Amniotic stem cell (primary cell): Measurements from ENCODE around the gene FBXO11.

Experiments used
- DNase-seq: peaks from one replicate; lab custom pipeline; 2025; lab: John Stamatoyannopoulos, UW

The FBXO11 gene

GRCh38 chr2:47849368-47849767 is 56.9 kb downstream of the FBXO11 start:
- no peak for DNase-seq

- DNase-seq: no peak
These were observed 62.1 kb downstream of the FBXO11 start for GRCh38 chr2:47844162-47844561.

GRCh38 chr2:47843407-47843806 is 62.9 kb downstream of the FBXO11 start:
- no peak for DNase-seq

- no peak for DNase-seq
These were observed 63.5 kb downstream of the FBXO11 start for GRCh38 chr2:47842846-47843245.

GRCh38 chr2:47838686-47839085 is 67.6 kb downstream of the FBXO11 start:
- no peak for DNase-seq

GRCh38 chr2:47838249-47838648 is 68.0 kb downstream of the FBXO11 start:
- no peak for DNase-seq

- no peak for DNase-seq
These were observed 72.8 kb downstream of the FBXO11 start for GRCh38 chr2:47833516-47833968.

GRCh38 chr2:47822518-47822917 is 83.8 kb downstream of the FBXO11 start:
- no peak for DNase-seq

- no peak for DNase-seq
These were observed 86.5 kb downstream of the FBXO11 start for GRCh38 chr2:47819834-47820233.

- no peak for DNase-seq
These were observed 87.5 kb downstream of the FBXO11 start for GRCh38 chr2:47818777-47819176.

- DNase-seq: no peak
These were observed 90.5 kb downstream of the FBXO11 start for GRCh38 chr2:47815764-47816163.

GRCh38 chr2:47811668-47812067 is 94.6 kb downstream of the FBXO11 start:
- DNase-seq: no peak

GRCh38 chr2:47810850-47811249 is 95.4 kb downstream of the FBXO11 start:
- no peak for DNase-seq

- DNase-seq: no peak
These were observed 96.4 kb downstream of the FBXO11 start for GRCh38 chr2:47809903-47810302.

- no peak for DNase-seq
These were observed 97.7 kb downstream of the FBXO11 start for GRCh38 chr2:47808614-47809013.

- DNase-seq: no peak
These were observed 100.4 kb downstream of the FBXO11 start for GRCh38 chr2:47805850-47806249.

- DNase-seq: no peak
These were observed 102.5 kb downstream of the FBXO11 start for GRCh38 chr2:47803770-47804169.

GRCh38 chr2:47803363-47803762 is 102.9 kb downstream of the FBXO11 start:
- no peak for DNase-seq

- DNase-seq: no peak
These were observed 105.2 kb downstream of the FBXO11 start for GRCh38 chr2:47801118-47801517.

GRCh38 chr2:47799031-47799609 is 107.2 kb downstream of the FBXO11 start:
- DNase-seq: no peak

GRCh38 chr2:47798631-47799030 is 107.7 kb downstream of the FBXO11 start:
- no peak for DNase-seq

- no peak for DNase-seq
These were observed 110.1 kb downstream of the FBXO11 start for GRCh38 chr2:47796090-47796697.

GRCh38 chr2:47785986-47786385 is 120.3 kb downstream of the FBXO11 start:
- no peak for DNase-seq

- DNase-seq: no peak
These were observed 121.9 kb downstream of the FBXO11 start for GRCh38 chr2:47784352-47784851.
